Measurements from ENCODE around the gene UPK1A. TPM values are rescaled to one million over a fixed set of nuclear protein-coding genes. Genes with fewer than 3 reads are reported as not detected.

The UPK1A gene
- total and polyA plus RNA-seq, 9 of the 15 experiments (the other 6 are each of a cell fraction or from before 2014, with no cell fraction given), result 0.06 to 0.13 TPM; not detected in 7

DNA sequence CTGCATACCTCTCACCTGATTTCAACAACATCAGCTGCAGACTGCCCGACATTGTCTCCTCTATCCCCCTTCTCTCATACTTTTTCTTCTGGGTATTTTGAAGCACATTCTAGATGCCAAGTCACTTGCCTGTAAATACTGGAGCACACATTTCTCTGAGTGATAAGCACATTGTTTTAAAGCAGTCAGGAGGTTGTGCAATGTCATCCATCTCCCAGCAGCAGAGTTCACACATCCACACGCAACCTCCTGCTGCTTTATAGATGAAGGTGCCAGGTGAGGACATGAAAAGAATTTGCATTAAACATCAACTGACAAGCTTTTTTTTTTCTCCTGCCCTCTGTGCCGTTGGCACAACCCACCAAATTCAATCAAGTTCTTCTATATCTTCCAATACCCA lies 5.5 kb downstream of the UPK1A start (continued):
- TF ChIP-seq MNT (conservative IDR thresholded peaks at IDR 0.05) (peak; percentile 72 to 81), KLF6 (CRISPR knock-in tag; IDR thresholded peaks at IDR 0.05; ENCODE audit: borderline replicate concordance) (no peak), HMGXB4 (CRISPR knock-in tag; IDR thresholded peaks at IDR 0.05) (no peak), NUFIP1 (IDR thresholded peaks at IDR 0.05; ENCODE audit: partially characterized antibody) (no peak), PHF8 (IDR thresholded peaks at IDR 0.05; ENCODE audit: borderline replicate concordance, low read length) (no peak), SMAD2 (IDR thresholded peaks at IDR 0.05; ENCODE audit: low read depth, low read length) (no peak), ZNF354B (CRISPR knock-in tag; IDR thresholded peaks at IDR 0.05) (no peak), RCOR1 (IDR thresholded peaks at IDR 0.05; ENCODE audit: borderline replicate concordance in 1 of 2, low read depth in 2 of 2, low read length in 2 of 2) (peak; percentile 62 to 84; a peak in 3 of 4 replicates), E2F3 (CRISPR knock-in tag; IDR thresholded peaks at IDR 0.05) (no peak), NCOR1 (IDR thresholded peaks at IDR 0.05) (peak; percentile 93), POLR2A (conservative IDR thresholded peaks at IDR 0.05) (no peak), NFYB (IDR thresholded peaks at IDR 0.05; ENCODE audit: extremely low read depth, insufficient read length) (no peak), ZNF184 (CRISPR knock-in tag; IDR thresholded peaks at IDR 0.05) (no peak), CHD4 (IDR thresholded peaks at IDR 0.05; ENCODE audit: insufficient read depth, insufficient replicate concordance, low read depth, low read length, poor library complexity, severe bottlenecking) (no peak), RBM17 (IDR thresholded peaks at IDR 0.05; ENCODE audit: borderline replicate concordance, low read depth, low read length) (no peak), SRSF1 (IDR thresholded peaks at IDR 0.05; ENCODE audit: low read depth, low read length) (no peak)
- TF ChIP-seq, protein P1, sequence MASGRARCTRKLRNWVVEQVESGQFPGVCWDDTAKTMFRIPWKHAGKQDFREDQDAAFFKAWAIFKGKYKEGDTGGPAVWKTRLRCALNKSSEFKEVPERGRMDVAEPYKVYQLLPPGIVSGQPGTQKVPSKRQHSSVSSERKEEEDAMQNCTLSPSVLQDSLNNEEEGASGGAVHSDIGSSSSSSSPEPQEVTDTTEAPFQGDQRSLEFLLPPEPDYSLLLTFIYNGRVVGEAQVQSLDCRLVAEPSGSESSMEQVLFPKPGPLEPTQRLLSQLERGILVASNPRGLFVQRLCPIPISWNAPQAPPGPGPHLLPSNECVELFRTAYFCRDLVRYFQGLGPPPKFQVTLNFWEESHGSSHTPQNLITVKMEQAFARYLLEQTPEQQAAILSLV (tag; IDR thresholded peaks at IDR 0.05), result peak; percentile 62; the same call in 1 of the 2 replicates
- TF ChIP-seq, protein P2, sequence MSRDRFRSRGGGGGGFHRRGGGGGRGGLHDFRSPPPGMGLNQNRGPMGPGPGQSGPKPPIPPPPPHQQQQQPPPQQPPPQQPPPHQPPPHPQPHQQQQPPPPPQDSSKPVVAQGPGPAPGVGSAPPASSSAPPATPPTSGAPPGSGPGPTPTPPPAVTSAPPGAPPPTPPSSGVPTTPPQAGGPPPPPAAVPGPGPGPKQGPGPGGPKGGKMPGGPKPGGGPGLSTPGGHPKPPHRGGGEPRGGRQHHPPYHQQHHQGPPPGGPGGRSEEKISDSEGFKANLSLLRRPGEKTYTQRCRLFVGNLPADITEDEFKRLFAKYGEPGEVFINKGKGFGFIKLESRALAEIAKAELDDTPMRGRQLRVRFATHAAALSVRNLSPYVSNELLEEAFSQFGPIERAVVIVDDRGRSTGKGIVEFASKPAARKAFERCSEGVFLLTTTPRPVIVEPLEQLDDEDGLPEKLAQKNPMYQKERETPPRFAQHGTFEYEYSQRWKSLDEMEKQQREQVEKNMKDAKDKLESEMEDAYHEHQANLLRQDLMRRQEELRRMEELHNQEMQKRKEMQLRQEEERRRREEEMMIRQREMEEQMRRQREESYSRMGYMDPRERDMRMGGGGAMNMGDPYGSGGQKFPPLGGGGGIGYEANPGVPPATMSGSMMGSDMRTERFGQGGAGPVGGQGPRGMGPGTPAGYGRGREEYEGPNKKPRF (IDR thresholded peaks at IDR 0.05; ENCODE audit: low read depth, low read length), result no peak
- TF ChIP-seq, protein P3, sequence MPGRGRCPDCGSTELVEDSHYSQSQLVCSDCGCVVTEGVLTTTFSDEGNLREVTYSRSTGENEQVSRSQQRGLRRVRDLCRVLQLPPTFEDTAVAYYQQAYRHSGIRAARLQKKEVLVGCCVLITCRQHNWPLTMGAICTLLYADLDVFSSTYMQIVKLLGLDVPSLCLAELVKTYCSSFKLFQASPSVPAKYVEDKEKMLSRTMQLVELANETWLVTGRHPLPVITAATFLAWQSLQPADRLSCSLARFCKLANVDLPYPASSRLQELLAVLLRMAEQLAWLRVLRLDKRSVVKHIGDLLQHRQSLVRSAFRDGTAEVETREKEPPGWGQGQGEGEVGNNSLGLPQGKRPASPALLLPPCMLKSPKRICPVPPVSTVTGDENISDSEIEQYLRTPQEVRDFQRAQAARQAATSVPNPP (IDR thresholded peaks at IDR 0.05; ENCODE audit: borderline replicate concordance, insufficient read depth, insufficient read length), result no peak
- TF ChIP-seq, protein P4, sequence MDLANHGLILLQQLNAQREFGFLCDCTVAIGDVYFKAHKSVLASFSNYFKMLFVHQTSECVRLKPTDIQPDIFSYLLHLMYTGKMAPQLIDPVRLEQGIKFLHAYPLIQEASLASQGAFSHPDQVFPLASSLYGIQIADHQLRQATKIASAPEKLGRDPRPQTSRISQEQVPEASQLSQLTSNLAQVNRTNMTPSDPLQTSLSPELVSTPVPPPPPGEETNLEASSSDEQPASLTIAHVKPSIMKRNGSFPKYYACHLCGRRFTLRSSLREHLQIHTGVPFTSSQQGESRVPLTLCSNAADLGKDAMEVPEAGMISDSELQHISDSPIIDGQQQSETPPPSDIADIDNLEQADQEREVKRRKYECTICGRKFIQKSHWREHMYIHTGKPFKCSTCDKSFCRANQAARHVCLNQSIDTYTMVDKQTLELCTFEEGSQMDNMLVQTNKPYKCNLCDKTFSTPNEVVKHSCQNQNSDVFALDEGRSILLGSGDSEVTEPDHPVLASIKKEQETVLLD (IDR thresholded peaks at IDR 0.05), result no peak

All from K562 (cell line).